Measurements from ENCODE around the gene ARHGEF4.

DNA sequence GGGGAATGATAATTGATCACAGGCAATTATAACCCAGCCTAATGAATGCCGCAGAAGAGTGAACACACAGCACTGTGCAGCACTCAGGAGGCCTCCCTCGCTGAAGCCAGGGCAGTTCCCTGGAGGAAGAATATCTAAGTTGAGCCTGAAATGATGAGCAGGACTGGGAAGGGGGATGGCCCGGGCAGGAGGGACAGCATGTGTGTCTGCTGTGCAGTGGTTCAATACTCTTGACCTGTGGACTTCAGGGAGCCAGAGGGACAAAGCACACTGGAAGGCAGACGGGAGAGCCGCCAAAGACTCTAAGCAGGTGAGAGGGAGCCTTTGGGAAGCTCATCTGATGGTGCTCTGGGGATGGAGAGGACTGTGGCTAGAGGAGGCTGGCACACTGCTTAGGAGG lies 62.6 kb downstream of the ARHGEF4 start:
- TF ChIP-seq, protein P1, sequence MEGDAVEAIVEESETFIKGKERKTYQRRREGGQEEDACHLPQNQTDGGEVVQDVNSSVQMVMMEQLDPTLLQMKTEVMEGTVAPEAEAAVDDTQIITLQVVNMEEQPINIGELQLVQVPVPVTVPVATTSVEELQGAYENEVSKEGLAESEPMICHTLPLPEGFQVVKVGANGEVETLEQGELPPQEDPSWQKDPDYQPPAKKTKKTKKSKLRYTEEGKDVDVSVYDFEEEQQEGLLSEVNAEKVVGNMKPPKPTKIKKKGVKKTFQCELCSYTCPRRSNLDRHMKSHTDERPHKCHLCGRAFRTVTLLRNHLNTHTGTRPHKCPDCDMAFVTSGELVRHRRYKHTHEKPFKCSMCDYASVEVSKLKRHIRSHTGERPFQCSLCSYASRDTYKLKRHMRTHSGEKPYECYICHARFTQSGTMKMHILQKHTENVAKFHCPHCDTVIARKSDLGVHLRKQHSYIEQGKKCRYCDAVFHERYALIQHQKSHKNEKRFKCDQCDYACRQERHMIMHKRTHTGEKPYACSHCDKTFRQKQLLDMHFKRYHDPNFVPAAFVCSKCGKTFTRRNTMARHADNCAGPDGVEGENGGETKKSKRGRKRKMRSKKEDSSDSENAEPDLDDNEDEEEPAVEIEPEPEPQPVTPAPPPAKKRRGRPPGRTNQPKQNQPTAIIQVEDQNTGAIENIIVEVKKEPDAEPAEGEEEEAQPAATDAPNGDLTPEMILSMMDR (IDR thresholded peaks at IDR 0.05; ENCODE audit: insufficient read depth, low read depth, low read length): no peak
- no peak for TF ChIP-seq EZH2 (IDR thresholded peaks at IDR 0.05; ENCODE audit: insufficient read depth, low read length)

All from astrocyte (in vitro differentiated cells and primary cell).